GM18526 (cell line): ENCODE results near the gene ADARB1.

Experiments
- POLR2A ChIP-seq: IDR thresholded peaks from 3 replicates; pipeline ENCODE4 v1.6.1; 2011; ENCODE audit not compliant: insufficient read length; ENCODE audit errors: extremely low read depth

Gene ADARB1

DNA sequence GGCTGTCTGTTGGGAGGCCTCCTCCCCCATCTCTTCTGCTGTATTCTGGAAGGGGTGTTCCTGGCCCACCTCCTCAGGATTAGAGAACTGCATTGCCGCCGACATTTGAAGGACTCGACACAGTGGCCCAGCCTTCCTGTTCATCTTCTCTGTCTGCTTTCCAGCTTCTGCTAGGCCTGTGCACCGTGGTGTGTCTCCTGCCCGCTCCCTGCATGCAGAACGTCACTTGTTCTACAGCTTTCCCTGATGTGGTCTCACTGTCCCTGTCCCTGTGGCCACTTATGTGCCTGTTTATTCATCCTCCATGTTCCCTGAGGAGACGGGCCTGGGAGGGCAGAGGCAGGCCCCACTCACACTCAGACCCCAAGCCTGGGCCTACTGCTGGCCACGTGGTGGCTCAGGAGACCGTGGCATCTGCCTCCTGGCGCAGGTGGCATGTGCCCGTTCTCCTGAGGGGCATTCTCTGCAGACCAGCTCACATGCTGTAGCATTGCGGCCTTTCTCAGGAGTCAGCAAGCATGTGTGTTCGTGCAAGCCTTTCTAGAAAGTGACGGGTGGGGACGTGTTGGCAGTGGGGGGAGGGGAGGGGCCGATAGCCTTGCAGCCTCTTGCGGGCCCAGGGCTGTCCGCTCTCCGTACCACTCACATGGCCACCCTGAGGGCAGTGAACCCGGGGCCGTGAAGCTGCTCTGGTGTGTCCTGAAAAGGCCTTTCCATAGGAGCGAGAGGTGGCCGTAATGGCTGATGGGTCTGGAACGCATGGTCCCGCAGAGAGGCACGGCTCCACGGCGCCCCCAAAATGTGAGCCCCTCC lies 177.5 kb downstream of the ADARB1 start:
- TF ChIP-seq POLR2A, result no peak

DNA sequence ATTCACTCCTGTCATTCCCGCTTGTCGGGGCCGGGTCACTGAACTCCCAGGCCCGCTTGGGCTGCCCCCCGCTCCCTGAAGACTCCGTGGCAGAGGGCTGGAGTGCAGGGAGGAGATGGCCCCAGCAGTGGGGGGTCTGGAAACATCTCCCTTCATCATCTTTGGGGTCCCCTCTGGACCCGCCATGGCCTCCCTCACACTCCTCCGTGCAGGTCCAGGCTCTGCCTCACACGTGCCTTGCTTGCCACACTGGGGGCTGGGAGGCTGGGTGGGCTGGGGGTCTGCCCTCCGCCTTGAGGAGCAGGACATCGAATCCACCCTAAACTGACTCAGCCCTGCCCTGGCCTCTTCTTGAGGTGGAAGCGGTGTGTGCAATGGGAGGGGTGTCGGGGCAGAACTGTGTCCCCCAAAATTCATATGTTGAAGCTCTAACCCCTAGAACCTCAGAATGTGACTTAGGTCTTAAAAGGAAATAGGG lies 178.1 kb downstream of the ADARB1 start:
- no peak for TF ChIP-seq POLR2A

DNA sequence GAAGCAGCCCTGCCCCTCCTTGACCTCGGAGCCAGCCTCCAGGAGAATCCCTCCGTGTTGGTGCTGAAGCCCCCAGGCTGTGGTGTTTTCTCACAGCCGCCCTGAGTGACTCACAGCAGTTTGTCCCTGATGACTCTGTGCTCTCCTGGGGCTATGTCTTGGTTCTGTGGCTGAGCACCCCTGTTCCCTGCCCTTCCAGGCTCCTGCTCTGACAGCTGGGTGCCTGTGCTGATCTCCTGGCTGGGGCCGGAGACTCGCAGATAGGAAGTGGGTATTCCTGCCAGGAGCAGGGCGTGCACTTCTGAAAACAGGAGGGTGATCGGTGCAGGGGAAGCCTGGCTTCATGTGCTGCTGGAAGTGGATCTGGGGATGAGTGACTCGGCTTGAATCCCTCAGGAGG lies 178.8 kb downstream of the ADARB1 start:
- no peak for TF ChIP-seq POLR2A

DNA sequence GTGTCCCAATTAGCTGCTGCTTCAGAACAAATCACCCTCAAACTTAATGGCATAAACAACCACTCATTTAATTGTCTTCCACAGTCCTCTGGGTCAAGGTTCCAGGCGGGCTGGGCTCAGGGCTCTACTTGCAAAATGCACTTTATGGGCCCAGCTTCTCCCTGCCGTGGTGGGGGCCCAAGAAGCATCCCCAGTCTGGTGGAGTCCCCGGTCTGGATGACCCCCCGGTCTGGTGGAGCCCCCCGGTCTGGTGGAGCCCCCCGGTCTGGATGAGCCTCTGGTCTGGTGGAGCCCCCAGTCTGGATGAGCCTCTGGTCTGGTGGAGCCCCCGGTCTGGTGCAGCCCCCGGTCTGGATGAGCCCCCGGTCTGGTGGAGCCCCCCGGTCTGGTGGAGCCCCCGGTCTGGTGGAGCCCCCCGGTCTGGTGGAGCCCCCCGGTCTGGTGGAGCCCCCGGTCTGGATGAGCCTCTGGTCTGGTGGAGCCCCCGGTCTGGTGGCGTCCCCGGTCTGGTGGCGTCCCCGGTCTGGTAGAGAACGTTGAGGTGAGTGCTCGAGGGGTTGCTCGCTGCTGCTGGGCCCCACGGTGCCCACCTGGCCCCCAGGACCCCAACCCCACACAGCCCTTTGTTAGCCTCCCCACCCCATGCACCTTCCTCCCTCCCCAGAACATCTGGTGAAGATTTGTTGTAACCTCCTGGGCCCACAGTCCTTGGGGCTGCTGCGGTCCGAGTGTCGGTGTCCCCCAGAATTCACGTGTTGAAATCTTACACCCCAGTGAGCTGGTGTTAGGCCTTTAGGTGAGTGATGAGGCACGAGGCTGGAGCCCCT lies 179.5 kb downstream of the ADARB1 start:
- no peak for TF ChIP-seq POLR2A

DNA sequence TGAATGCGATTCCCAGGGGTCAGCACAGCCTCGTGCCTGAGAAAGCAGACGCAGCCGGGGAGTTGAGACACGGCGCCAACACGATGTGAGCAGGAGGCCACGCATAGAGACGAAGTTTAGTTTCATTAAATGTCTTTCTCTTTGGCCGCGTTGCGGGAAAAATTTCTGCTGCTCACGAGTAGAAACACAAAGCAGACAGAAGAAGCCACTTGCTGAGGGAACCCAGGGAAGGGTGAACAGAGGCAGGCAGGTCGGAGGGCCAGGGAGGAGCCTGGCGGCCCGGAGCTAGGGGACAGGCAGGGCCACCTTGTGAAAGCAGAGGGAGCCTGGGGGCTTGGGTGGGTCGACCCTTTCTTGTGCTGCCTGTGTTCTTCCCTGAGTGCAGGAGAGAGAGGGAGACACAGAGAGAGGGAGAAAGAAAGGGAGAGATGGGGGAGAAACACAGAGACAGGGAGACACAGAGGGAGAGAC lies 180.1 kb downstream of the ADARB1 start:
- no peak for TF ChIP-seq POLR2A

DNA sequence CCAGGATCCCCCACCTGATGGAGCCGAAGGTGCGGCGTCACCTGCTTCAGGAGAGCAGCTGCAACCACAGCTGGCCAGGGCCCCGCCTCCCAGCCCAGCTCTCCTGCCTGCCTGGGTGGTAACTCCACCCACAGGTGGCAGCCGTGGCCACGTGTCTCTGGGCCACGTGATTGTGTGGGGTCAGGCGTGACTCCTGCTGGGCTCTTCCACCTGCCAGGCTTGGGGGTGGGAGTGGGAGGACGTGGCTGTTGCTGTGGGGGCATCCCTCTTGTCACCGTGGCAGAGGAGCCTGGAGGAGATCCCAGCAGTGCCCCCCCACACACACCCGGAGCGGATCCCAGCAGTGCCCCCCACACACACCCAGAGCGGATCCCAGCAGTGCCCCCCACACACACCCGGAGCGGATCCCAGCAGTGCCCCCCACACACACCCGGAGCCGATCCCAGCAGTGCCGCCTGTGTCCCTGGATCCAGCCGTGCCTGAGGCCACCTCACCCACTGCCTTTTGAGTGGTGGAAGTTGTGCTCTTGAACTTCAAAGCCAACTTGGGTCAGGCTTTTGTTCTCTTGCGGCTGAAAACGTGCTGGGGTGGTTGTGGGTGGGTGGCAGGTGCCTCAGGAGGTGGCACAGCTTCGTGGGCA lies 181.1 kb downstream of the ADARB1 start:
- no peak for TF ChIP-seq POLR2A

DNA sequence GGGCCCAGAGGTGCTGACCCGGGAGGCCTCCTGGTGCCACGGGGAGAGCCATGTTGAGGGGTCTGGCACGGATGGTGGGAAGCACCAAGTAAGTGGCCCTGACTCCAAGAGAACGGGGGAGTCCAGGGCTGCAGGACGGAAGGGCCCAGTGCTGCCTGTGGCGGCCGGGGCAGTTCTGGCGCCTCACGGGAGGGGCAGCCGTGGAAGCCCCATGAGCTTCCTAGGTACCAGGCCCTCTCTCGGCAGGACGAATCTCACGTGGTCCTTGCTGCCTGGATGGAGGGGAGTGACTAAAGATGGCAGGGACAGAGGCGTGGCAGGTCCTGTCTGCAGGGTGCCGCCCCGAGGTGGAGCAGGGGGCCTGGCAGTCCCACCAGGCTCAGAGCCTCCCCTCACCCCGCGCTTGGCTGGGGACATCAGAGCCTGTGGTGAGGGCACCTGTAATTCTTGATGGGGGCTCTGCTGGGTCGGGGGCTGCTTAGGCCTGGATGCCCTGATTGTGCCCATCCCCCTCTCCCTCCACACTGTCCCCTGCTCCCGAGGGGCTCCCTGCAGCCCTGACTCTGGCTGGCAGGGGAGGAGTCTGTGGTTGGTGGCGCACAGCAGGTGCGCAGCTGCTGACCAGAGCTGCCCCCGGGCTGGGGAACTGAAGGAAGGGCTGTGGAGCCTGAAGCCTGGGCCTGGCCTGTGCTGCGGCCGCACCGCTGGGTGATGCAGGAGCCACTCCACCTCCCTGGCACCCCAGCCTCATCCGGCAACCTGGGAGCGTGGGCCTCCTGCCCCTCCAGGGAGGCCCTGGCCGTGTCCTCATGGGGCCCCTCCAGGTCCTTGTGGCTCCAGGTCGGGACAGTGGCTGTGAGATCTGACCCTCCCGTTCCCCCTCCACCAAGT lies 181.9 kb downstream of the ADARB1 start:
- no peak for TF ChIP-seq POLR2A

DNA sequence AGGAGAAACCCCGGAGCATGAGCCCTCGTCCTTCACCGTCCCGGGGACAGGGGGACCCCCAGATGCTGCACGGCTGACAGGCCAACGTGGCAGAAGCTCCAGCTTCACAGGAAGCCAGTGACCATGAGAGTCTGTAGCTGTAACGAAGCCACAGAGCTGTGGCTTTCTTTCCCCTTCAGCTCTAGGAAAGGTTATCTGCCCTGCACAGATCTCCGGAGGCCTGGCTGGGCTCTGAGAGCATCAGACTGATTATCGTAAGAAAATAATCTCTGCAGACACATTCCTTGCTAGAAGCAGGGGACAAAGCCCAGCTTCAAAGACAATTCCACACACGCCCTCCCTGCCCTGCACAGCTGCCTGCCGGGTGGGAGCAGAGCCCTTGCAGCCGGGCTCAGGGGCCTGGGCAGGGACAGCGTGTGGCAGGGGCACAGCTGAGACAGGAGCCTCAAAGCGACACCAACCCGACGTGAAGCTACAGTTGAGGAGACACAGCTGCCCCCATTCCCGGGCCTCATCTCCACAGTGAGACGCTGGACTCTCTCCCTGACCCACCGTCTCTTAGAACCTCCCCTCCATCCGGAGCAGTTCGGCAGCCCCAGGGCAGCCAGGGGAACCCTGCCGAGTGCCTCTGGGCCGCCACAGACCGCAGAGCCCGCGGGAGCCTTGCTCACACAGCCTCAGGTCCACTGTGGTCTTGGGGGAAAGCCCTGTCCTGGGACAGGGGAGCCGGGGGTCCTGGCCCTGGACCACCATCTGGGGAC lies 182.7 kb downstream of the ADARB1 start:
- no peak for TF ChIP-seq POLR2A

DNA sequence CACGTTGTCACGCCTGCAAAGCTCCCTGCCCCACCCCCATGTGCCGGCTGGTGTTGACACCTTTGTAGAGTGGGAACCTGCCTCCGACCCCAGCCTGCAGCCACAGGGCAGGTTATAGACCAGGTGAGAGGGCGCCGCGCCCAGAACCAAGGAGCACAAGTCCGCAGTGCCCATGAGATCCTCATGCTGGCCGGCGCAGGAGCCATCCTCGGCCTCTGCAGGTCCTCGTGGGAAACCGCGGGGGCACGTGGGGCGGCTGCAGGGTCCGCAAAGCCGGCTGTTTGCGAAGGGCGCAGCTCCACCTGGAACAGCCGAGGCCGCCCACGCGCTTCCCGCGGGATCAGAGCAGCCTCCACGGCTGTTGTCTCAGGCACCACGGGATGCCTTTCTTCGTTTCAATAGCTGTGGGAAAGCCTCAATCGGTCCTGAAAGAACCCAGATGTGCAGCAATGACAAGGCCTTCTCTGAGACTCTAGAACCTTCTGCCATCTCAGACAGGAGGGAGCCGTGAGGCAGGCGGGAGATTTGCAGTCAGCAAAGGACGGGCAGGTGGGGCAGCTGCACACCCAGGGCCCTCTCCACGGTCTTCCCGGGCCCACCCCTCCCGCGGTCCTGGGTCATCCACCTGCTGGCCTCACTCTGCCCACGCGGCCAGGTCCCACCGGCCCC lies 183.4 kb downstream of the ADARB1 start:
- no peak for TF ChIP-seq POLR2A

DNA sequence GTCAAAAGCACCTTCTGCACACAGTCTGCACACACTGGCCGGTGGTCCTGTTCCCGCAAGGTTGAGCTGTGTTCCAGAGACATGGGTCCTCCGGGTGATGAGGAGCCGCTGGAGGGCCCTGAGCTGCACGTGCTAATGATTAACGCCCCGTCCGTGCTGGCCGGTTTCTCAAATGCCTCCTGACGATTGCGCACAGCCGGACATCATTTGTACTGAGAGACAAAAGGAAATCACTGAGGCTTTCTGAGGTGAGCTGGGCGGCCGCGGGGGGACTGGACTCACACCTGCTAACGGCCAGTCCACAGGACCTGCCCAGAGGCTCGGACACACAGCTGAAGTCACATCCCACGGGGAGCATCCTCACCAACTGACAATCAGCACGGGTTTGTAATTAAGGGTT lies 184.1 kb downstream of the ADARB1 start:
- no peak for TF ChIP-seq POLR2A

DNA sequence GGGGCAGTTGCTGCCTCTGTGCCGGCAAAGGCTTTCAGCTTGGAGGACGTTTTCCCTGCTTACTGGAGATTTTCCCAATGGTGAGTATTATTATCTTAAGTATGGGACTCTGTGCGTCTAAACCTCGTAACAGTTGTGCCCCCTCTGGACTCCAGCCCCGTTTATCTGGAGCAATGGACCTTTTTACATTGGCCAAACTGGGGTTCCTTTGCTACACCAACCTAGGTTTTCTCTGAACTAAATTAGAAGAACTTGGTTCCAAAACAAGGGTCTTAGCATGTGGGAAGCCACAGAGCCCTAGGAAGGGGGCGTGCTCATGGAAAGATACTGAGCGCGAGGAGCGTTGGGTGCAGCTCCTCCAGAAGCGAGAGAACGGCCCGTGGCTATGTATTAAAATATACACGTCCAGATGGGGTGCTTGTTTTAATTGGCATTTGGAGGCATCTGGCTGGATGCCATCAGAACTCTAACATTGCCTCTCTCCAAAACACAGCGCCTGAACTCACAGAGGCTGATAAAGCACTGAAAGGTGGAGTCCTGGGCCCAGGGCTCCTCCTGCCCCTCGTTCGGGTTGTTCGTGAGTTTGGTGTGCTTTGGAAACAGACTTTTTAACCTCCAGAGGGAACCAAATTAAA lies 184.9 kb downstream of the ADARB1 start:
- TF ChIP-seq POLR2A, result no peak

DNA sequence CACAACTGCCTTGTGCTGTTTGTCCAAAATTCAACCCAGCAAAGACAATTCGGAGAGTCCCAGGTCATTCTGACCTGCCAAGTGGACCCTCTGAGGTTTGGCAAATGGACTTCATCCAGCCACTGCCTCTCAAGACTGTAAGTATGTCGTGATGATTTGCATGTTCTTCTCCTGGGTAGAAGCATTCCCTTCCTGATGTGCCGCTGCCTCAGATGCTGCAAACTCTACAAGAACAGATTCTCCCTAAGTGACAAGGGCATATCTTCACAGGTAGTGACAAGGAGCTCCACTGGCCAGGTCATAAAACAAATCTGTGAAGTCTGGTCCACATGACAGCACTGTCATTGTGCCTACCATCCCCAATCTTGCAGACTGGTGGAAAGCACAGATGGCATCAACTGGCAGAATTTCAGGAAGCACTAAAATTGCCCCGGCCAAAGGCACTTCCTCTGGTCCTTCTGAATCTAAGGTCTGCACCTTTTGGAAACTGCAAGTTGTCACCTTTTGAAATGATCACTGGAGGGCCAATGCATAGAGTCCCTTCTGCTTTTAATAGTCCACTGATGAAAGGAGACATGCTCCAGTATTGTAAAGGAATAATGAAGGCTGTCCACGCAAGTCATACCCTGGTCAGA lies 185.9 kb downstream of the ADARB1 start:
- no peak for TF ChIP-seq POLR2A

DNA sequence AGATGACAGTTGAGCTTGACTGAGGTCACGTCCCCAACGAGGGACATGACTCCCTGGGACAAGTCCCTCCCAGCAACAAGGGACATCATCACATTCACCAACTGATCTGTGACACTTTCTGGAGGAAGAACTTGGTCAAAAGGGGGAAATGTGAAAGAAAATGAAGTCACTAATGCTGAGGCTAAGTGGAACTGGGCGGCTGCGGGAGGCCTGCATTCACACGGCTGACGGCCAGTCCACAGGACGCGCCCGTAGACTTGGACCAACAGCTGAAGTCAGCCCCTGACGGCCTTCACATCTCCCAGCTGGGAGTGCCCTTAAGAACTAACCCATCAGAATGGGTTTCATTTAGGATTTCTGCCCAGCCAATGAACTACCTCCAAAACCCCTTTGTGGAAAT lies 186.7 kb downstream of the ADARB1 start:
- TF ChIP-seq POLR2A, result no peak

DNA sequence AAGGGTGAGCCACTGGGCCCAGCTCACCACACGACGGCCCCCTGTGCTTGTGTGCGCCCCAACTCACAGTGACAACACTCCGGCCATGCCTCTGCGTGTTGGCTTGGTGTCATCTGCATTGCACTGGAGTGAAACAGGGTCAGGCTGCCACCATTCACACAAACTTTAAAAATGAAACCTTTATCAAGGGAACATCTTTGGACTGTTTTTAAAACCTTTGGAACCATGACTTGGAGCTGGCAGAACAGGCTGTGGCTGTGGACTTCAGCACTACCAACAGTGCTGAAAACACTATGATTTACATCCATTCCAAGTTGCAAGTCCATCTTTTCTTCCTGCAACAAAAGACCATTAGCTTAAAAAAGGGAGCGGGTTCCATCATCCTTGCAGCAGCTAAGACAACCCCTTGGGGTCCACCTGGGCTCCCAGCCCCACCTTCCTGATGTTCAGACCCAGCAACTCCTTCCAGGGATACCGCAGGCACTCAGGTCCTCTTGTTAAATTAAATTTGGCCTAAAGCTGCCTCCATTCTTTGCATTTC lies 187.7 kb downstream of the ADARB1 start:
- TF ChIP-seq POLR2A, result no peak
